Stomach (tissue), 9 donors: ENCODE results near the gene TMEM41A. TPM values are rescaled to one million over a fixed set of nuclear protein-coding genes. Genes with fewer than 3 reads are reported as not detected.

Source experiments
- DNase-seq, 2 donors: peaks; one replicate each; pipeline versions ENCODE4 v3.0.0 to v3.0.0-alpha.2; 2013 to 2019
- H3K27ac ChIP-seq, 5 donors: fragments of 200-600 bp in 4 of 5; sonication (generic) in 4 of 5; one replicate each; pipeline ENCODE4 v1.5.1; 2013 to 2019; ENCODE audit warnings: mild to moderate bottlenecking in 1 of 5, moderate library complexity in 1 of 5
- H3K27me3 ChIP-seq, 3 donors: fragments of 200-600 bp; sonication (generic); one replicate each; pipeline ENCODE4 v1.5.1; 2017 to 2019; ENCODE audit warnings: mixed run types in 1 of 3
- H3K36me3 ChIP-seq, 4 donors: fragments of 200-600 bp; sonication (generic); 1 replicate in 3 of 4; 2 replicates in 1 of 4; pipeline ENCODE4 v1.5.1; 2016 to 2019
- H3K4me1 ChIP-seq, 4 donors: fragments of 200-600 bp; sonication (generic); one replicate each; pipeline ENCODE4 v1.5.1; 2016 to 2019
- H3K4me3 ChIP-seq, 4 donors: fragments of 200-600 bp; sonication (generic) in 3 of 4; one replicate each; pipeline ENCODE4 v1.5.1; 2016 to 2019; ENCODE audit warnings: mild to moderate bottlenecking in 1 of 4
- H3K9me3 ChIP-seq, 4 donors: fragments of 200-600 bp; sonication (generic); one replicate each; pipeline ENCODE4 v1.5.1; 2016 to 2019
- CTCF ChIP-seq, 7 experiments: fragments of 450-650 bp in 4 of 7; fragments of 200-600 bp in 3 of 7; sonication (generic) in 3 of 7; IDR thresholded peaks; one replicate each; pipeline ENCODE4 v1.5.1; 2016 to 2019; ENCODE audit warnings: antibody characterized with exemption in 7 of 7, control low read depth in 2 of 7, mild to moderate bottlenecking in 1 of 7
- EP300 ChIP-seq: sonication (generic); formaldehyde crosslinking; IDR thresholded peaks from one replicate; pipeline ENCODE4 v1.6.1; 2017; ENCODE audit warnings: antibody characterized with exemption
- POLR2A ChIP-seq, 4 donors: fragments of 450-650 bp; IDR thresholded peaks; one replicate each; pipeline ENCODE4 v1.6.1; 2016; ENCODE audit warnings: antibody characterized with exemption in 4 of 4, control low read depth in 2 of 4, mild to moderate bottlenecking in 1 of 4, moderate library complexity in 1 of 4
- POLR2AphosphoS5 ChIP-seq, 3 donors: sonication (generic); formaldehyde crosslinking; IDR thresholded peaks; one replicate each; pipeline ENCODE4 v1.6.1; 2016; ENCODE audit warnings: antibody characterized with exemption in 3 of 3
- WGBS, 5 donors: extraction: QIAGEN DNeasy Blood & Tissue Kit in 3 of 5; methylation state at CpG; one replicate each; pipeline versions ENCODE4 v1.1.5 to v1.1.7; 2013 to 2018; 5-methylcytosine and 5-hydroxymethylcytosine counted together
- intact Hi-C: fragments of 100-400 bp; cut with DNase I; formaldehyde crosslinking; loops from one replicate; pipeline ENCODE4 v1.15.1; 2023; ENCODE audit warnings: low total_unique reads
- polyA plus RNA-seq, 3 donors: library from polyadenylated mRNA; stranded (reverse); fragments of 200-250 nt; gene quantifications; one replicate each; pipeline ENCODE4 v1.2.3, GENCODE V29; 2013
- total RNA-seq, 5 donors: library from RNA; depleted of rRNA; stranded (reverse); fragments of >200 nt; gene quantifications; one replicate each; pipeline versions ENCODE4 v1.1.0 to v1.2.3, GENCODE V29; 2014 to 2016
- donor health status: healthy with polysubstance abuse.
- donor health status: Bipolar disorder and iron deficiency.
- donor health status: healthy.

TMEM41A gene
- total and polyA plus RNA-seq, 8 donors = 5.7 to 54.3 (median 9.7) TPM

- Histone ChIP-seq H3K27me3 (peaks cover 0 to 8% (median 0%) of the 10 kb centered on the region in 3 donors), H3K36me3 (peaks cover 4 to 26% (median 16%) of the 10 kb centered on the region in 4 donors), H3K4me3 (no peak overlapping the region), H3K27ac (peak overlapping the region; percentile 64 to 85 (median 67)), H3K9me3 (no peaks in the 10 kb centered on the region), H3K4me1 (peaks cover 0 to 24% (median 14%) of the 10 kb centered on the region in 4 donors)
- WGBS, 5 donors = 20 to 44% (median 38%) methylated on average over 3 of the region's 3 CpGs
- TF ChIP-seq POLR2A (IDR thresholded peaks at IDR 0.05) = no peak
- TF ChIP-seq EP300 = no peak
- TF ChIP-seq POLR2AphosphoS5 (IDR thresholded peaks at IDR 0.05) = peak in 2 of 3 donors; percentile 59 to 75
- TF ChIP-seq CTCF (IDR thresholded peaks at IDR 0.05) = no peak
- peak; percentile 43 to 58 for DNase-seq
- intact Hi-C loops = no loop called here
Measured at GRCh38 chr3:185504636-185505035, 5.8 kb upstream of the TMEM41A start.

GRCh38 chr3:185503521-185503920 is 4.7 kb upstream of the TMEM41A start:
- H3K9me3 ChIP-seq = no peaks in the 10 kb centered on the region
- peaks cover 0 to 8% (median 0%) of the 10 kb centered on the region in 3 donors for H3K27me3 ChIP-seq
- 31 to 60% (median 33%) methylated on average over 1 of the region's 1 CpG for WGBS, 5 donors
- intact Hi-C loops = no loop called here
- no peak overlapping the region for H3K4me3 ChIP-seq
- TF ChIP-seq EP300 = no peak
- no peak for TF ChIP-seq POLR2AphosphoS5 (IDR thresholded peaks at IDR 0.05)
- TF ChIP-seq POLR2A (IDR thresholded peaks at IDR 0.05) = no peak
- no peak for TF ChIP-seq CTCF (IDR thresholded peaks at IDR 0.05)
- peaks cover 4 to 17% (median 11%) of the 10 kb centered on the region in 4 donors for H3K36me3 ChIP-seq
- peak overlapping the region; percentile 64 to 85 (median 67) for H3K27ac ChIP-seq
- peaks cover 0 to 30% (median 20%) of the 10 kb centered on the region in 4 donors for H3K4me1 ChIP-seq
- DNase-seq = peak; percentile 32 to 38

GRCh38 chr3:185502987-185503386 is 4.2 kb upstream of the TMEM41A start:
- 38 to 49% (median 41%) methylated on average over 3 of the region's 3 CpGs for WGBS, 5 donors
- intact Hi-C loops = no loop called here
- peaks cover 2 to 11% (median 7%) of the 10 kb centered on the region in 4 donors for H3K36me3 ChIP-seq
- H3K27me3 ChIP-seq = peaks cover 0 to 8% (median 0%) of the 10 kb centered on the region in 3 donors
- H3K9me3 ChIP-seq = no peaks in the 10 kb centered on the region
- peaks cover 0 to 33% (median 23%) of the 10 kb centered on the region in 4 donors for H3K4me1 ChIP-seq
- DNase-seq = peak; percentile 73 to 81
- H3K4me3 ChIP-seq = no peak overlapping the region
- TF ChIP-seq CTCF (IDR thresholded peaks at IDR 0.05) (no peak), POLR2AphosphoS5 (IDR thresholded peaks at IDR 0.05) (no peak), POLR2A (IDR thresholded peaks at IDR 0.05) (no peak), EP300 (no peak)
- peak overlapping the region; percentile 64 to 85 (median 67) for H3K27ac ChIP-seq

GRCh38 chr3:185490241-185490640 is 8.6 kb downstream of the TMEM41A start:
- intact Hi-C loops = no loop called here
- H3K27me3 ChIP-seq = no peaks in the 10 kb centered on the region
- 84 to 90% (median 87%) methylated on average over 4 of the region's 4 CpGs for WGBS, 5 donors
- peaks cover 17 to 100% (median 99%) of the 10 kb centered on the region in 4 donors for H3K36me3 ChIP-seq
- H3K4me3 ChIP-seq = no peak overlapping the region
- no peaks in the 10 kb centered on the region for H3K4me1 ChIP-seq
- no peak for TF ChIP-seq EP300
- no peak for TF ChIP-seq POLR2A (IDR thresholded peaks at IDR 0.05)
- no peak for TF ChIP-seq POLR2AphosphoS5 (IDR thresholded peaks at IDR 0.05)
- TF ChIP-seq CTCF (IDR thresholded peaks at IDR 0.05) = no peak
- H3K27ac ChIP-seq = no peak overlapping the region
- H3K9me3 ChIP-seq = no peaks in the 10 kb centered on the region
- no peak for DNase-seq
